ENCODE measurements around the gene ABCG2. TPM values are rescaled to one million over a fixed set of nuclear protein-coding genes. Genes with fewer than 3 reads are reported as not detected.

ABCG2 gene
- total and polyA plus RNA-seq, 11 donors: 0.27 to 8.0 (median 2.7) TPM

DNA sequence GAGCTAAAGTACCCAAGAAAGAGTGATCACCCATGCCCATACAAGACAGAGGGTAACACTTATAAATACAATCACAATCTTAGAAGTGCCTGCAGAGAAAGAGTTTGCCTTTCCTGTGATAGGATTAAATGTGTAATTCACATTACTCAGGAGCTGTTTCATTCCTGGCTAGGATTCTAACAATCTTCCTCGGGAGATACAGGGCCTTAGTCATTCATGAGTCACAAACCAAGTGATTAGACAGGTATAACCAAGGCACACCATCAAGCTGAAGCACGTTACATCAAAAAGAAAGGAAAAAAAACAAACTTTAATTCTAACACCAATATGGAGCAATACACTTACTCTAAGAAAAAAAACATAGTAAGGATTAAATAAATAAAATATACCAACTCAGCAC, 14.9 kb downstream of the ABCG2 start:
- H3K36me3 ChIP-seq: no peaks in the 10 kb centered on the region
- WGBS, 4 donors: 73 to 76% (median 74%) methylated on average over 2 of the region's 2 CpGs
- no peak for DNase-seq
- no peaks in the 10 kb centered on the region for H3K4me1 ChIP-seq
- intact Hi-C loops (cut with DNase I): no loop called here
- ATAC-seq: no peak
- H3K27me3 ChIP-seq: no peaks in the 10 kb centered on the region
- no peak overlapping the region for H3K27ac ChIP-seq
- TF ChIP-seq, protein P1, sequence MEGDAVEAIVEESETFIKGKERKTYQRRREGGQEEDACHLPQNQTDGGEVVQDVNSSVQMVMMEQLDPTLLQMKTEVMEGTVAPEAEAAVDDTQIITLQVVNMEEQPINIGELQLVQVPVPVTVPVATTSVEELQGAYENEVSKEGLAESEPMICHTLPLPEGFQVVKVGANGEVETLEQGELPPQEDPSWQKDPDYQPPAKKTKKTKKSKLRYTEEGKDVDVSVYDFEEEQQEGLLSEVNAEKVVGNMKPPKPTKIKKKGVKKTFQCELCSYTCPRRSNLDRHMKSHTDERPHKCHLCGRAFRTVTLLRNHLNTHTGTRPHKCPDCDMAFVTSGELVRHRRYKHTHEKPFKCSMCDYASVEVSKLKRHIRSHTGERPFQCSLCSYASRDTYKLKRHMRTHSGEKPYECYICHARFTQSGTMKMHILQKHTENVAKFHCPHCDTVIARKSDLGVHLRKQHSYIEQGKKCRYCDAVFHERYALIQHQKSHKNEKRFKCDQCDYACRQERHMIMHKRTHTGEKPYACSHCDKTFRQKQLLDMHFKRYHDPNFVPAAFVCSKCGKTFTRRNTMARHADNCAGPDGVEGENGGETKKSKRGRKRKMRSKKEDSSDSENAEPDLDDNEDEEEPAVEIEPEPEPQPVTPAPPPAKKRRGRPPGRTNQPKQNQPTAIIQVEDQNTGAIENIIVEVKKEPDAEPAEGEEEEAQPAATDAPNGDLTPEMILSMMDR (IDR thresholded peaks at IDR 0.05): no peak
- no peak for TF ChIP-seq POLR2A (IDR thresholded peaks at IDR 0.05)
- H3K4me3 ChIP-seq: no peak overlapping the region
- H3K9me3 ChIP-seq: no peaks in the 10 kb centered on the region

DNA sequence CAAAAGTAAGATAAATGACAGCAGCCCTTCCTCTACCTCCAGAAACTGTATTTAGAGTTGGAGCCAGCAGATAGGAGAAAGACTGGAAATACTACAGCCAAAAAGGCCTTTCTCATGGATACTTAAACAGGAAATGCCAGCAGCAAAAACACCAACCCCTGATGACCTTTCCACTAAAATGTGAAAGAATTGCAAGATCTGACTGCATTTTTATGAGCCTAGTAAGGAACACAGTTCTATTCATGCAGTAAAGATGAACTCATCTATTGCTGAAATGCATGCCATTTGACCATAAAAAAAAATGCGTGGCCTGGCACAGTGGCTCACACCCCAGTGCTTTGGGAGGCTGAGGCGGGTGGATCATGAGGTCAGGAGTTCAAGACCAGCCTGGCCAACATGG, 19.9 kb downstream of the ABCG2 start:
- Histone ChIP-seq H3K27me3 (peaks cover 0 to 2% (median 0%) of the 10 kb centered on the region in 9 donors), H3K36me3 (no peaks in the 10 kb centered on the region), H3K27ac (no peak overlapping the region), H3K9me3 (no peaks in the 10 kb centered on the region), H3K4me1 (no peaks in the 10 kb centered on the region), H3K4me3 (no peak overlapping the region)
- TF ChIP-seq, protein P1 (IDR thresholded peaks at IDR 0.05): no peak
- TF ChIP-seq POLR2A (IDR thresholded peaks at IDR 0.05): no peak
- ATAC-seq (no peak), DNase-seq (no peak)
- intact Hi-C loops (cut with DNase I): no loop called here
- WGBS, 4 donors: 87 to 96% (median 89%) methylated on average over 2 of the region's 2 CpGs

DNA sequence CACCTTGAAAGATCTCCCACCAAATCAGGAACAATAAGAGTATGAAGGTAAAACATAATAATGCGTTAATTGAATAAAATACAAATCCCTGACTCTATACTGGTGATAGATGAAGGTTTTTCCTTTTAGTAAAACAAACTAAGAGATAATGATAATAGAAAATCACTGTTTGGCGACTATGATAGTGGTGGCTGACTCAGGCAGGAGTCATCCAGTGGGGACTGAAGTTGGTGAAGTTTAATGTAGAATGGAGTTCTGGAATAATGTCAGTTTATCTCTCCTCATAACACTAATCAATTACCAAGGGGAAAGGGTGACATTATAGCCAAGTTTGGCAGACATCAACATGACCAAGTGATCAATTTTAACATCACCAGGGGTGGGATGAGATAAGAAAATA, 21.3 kb downstream of the ABCG2 start:
- no peak for ATAC-seq
- DNase-seq: no peak
- Histone ChIP-seq H3K27ac (no peak overlapping the region), H3K4me1 (no peaks in the 10 kb centered on the region), H3K27me3 (peaks cover 0 to 2% (median 0%) of the 10 kb centered on the region in 9 donors), H3K4me3 (no peak overlapping the region), H3K36me3 (peaks cover 0 to 3% (median 0%) of the 10 kb centered on the region in 9 donors), H3K9me3 (no peaks in the 10 kb centered on the region)
- TF ChIP-seq POLR2A (IDR thresholded peaks at IDR 0.05): no peak
- TF ChIP-seq, protein P1 (IDR thresholded peaks at IDR 0.05): no peak
- intact Hi-C loops (cut with DNase I): no loop called here
- 95 to 97% (median 96%) methylated on average over 2 of the region's 2 CpGs for WGBS, 4 donors

DNA sequence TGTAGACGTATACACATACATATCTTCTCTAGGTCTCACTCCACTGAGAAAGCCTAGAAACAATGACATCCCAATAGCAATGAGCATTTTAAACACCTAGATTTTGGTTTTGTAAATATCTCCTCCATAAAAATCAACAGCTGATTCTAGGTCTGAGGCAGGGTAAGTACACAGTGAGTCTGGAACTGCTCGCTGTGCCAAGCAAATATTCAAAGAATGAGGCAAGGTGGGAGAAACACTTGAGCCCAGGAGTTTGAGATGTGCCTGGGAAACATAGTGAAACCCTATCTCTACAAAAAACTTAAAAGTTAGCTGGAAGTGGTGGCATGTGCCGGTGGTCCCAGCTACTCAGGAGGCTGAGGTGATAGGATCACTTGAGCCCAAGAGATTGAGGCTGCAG, 22.2 kb downstream of the ABCG2 start:
- Histone ChIP-seq H3K4me3 (no peak overlapping the region), H3K36me3 (peaks cover 0 to 5% (median 0%) of the 10 kb centered on the region in 9 donors), H3K27ac (no peak overlapping the region), H3K4me1 (no peaks in the 10 kb centered on the region), H3K27me3 (peaks cover 0 to 2% (median 0%) of the 10 kb centered on the region in 9 donors), H3K9me3 (no peaks in the 10 kb centered on the region)
- intact Hi-C loops (cut with DNase I): no loop called here
- TF ChIP-seq POLR2A (IDR thresholded peaks at IDR 0.05): no peak
- TF ChIP-seq, protein P1 (IDR thresholded peaks at IDR 0.05): no peak
- WGBS, 4 donors: 84 to 95% (median 90%) methylated on average over 3 of the region's 3 CpGs
- ATAC-seq (no peak), DNase-seq (no peak)

All from heart left ventricle (tissue), 16 donors.